Caco-2 (cell line): ENCODE data around the gene MEIS3. TPM values are rescaled to one million over a fixed set of nuclear protein-coding genes. Genes with fewer than 3 reads are reported as not detected.

Source experiments
- BruUV-seq: library from RNA; stranded (reverse); fragments of 400-500 nt; replicated peaks from 2 replicates; lab custom pipeline; 2021; lab: Mats Ljungman, UMichigan
- CTCF ChIA-PET: fragments of 300-600 bp; sonication (Branson Sonifier 250); formaldehyde crosslinking; loops from one replicate; lab custom pipeline; 2022; ENCODE audit warnings: antibody characterized with exemption; lab: Charles Lee
- POLR2A ChIA-PET: fragments of 300-600 bp; sonication (Branson Sonifier 250); formaldehyde crosslinking; loops from one replicate; lab custom pipeline; 2022; ENCODE audit warnings: antibody characterized with exemption; lab: Charles Lee
- DNase-seq, 2 experiments: peaks; one replicate each; pipeline versions ENCODE4 v3.0.0 to v3.0.0-alpha.2; 2020 to 2022
- H3K27me3 ChIP-seq: replicated peaks from 2 replicates; pipeline ENCODE4 v1.6.0; 2011; ENCODE audit warnings: low read length; ENCODE audit not compliant: control insufficient read depth, insufficient read depth
- H3K36me3 ChIP-seq: 2 replicates; pipeline ENCODE4 v1.5.1; 2011; ENCODE audit warnings: low read length; ENCODE audit not compliant: control insufficient read depth, insufficient read depth
- H3K4me1 ChIP-seq: fragments of 250-450 bp; sonication (Bioruptor Pico); 2 replicates; pipeline ENCODE4 v1.5.1; 2020; ENCODE audit warnings: mild to moderate bottlenecking
- H3K4me3 ChIP-seq: 2 replicates; pipeline ENCODE4 v1.5.1; 2011; ENCODE audit warnings: low read depth, mild to moderate bottlenecking, control low read depth, low read length
- H3K9me3 ChIP-seq: fragments of 250-450 bp; sonication (Bioruptor Pico); 2 replicates; pipeline ENCODE4 v1.5.1; 2020; ENCODE audit warnings: mild to moderate bottlenecking, moderate library complexity
- H3K27ac Mint-ChIP-seq: one replicate; pipeline ENCODE4 v1.8.0; 2022; ENCODE audit warnings: mixed read lengths; ENCODE audit not compliant: unreplicated experiment
- H3K27me3 Mint-ChIP-seq: one replicate; pipeline ENCODE4 v1.8.0; 2022; ENCODE audit warnings: mixed read lengths; ENCODE audit not compliant: insufficient read depth, unreplicated experiment
- H3K36me3 Mint-ChIP-seq: one replicate; pipeline ENCODE4 v1.8.0; 2022; ENCODE audit warnings: mild to moderate bottlenecking, mixed read lengths; ENCODE audit not compliant: insufficient read depth, unreplicated experiment
- H3K4me1 Mint-ChIP-seq: one replicate; pipeline ENCODE4 v1.8.0; 2022; ENCODE audit warnings: low read depth, mixed read lengths; ENCODE audit not compliant: unreplicated experiment
- H3K4me3 Mint-ChIP-seq: one replicate; pipeline ENCODE4 v1.8.0; 2022; ENCODE audit warnings: mild to moderate bottlenecking, moderate library complexity, mixed read lengths; ENCODE audit not compliant: unreplicated experiment
- H3K9me3 Mint-ChIP-seq: one replicate; pipeline ENCODE4 v1.8.0; 2022; ENCODE audit warnings: mixed read lengths; ENCODE audit not compliant: unreplicated experiment
- intact Hi-C: fragments of 100-400 bp; cut with micrococcal nuclease; formaldehyde crosslinking; loops from one replicate; pipeline ENCODE4 v1.10.0; 2022; ENCODE audit not compliant: unreplicated experiment
- total RNA-seq: library from RNA; stranded (reverse); gene quantifications from 2 replicates; pipeline ENCODE4 v1.2.3, GENCODE V29; 2022
- TF ChIP-seq, protein P1 (sequence below), 2 experiments: fragments of 200-600 bp in 1 of 2; IDR thresholded peaks; 1 replicate in 1 of 2; 2 replicates in 1 of 2; pipeline versions ENCODE4 v1.5.1 to v1.8.0; 2011 to 2022; ENCODE audit warnings: antibody characterized with exemption in 1 of 2, control low read depth in 1 of 2, inconsistent platforms in 1 of 2, low read depth in 1 of 2, low read length in 1 of 2, mild to moderate bottlenecking in 1 of 2, moderate library complexity in 1 of 2; ENCODE audit not compliant: insufficient read depth in 1 of 2, severe bottlenecking in 1 of 2, unreplicated experiment in 1 of 2

Gene MEIS3
- total RNA-seq, 1 experiment from 2014 or later: 16.8 TPM

DNA sequence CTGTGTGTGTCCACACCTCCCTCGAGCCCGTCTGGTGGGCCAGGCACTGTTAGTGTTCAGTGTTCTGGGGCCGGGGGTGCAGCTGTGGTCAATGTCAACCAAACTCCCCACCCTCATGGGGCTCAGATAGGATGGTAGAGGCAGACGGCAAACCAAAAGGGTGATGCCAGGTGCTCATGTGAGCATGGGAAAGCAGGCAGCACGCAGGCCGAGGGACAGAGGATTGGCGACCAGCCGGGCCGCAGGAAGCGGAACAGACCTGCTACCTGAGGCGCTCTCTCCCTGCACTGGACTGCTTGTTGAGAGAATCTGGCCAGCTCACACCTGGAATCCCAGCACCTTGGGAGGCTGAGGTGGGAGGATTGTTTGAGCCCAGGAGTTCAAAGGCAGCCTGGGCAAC, 41.1 kb downstream of the MEIS3 start:
- Histone ChIP-seq H3K4me1 (no peaks in the 10 kb centered on the region), H3K36me3 (peaks cover 5% of the 10 kb centered on the region), H3K27me3 (no peaks in the 10 kb centered on the region), H3K4me3 (no peak overlapping the region), H3K9me3 (no peaks in the 10 kb centered on the region)
- intact Hi-C loops: no loop called here
- Mint-ChIP-seq H3K4me3 (no peak overlapping the region), H3K9me3 (no peaks in the 10 kb centered on the region), H3K27ac (no peak overlapping the region), H3K27me3 (no peaks in the 10 kb centered on the region), H3K4me1 (no peaks in the 10 kb centered on the region), H3K36me3 (peaks cover 55% of the 10 kb centered on the region)
- DNase-seq: no peak
- POLR2A ChIA-PET: no interaction called here
- TF ChIP-seq, protein P1, sequence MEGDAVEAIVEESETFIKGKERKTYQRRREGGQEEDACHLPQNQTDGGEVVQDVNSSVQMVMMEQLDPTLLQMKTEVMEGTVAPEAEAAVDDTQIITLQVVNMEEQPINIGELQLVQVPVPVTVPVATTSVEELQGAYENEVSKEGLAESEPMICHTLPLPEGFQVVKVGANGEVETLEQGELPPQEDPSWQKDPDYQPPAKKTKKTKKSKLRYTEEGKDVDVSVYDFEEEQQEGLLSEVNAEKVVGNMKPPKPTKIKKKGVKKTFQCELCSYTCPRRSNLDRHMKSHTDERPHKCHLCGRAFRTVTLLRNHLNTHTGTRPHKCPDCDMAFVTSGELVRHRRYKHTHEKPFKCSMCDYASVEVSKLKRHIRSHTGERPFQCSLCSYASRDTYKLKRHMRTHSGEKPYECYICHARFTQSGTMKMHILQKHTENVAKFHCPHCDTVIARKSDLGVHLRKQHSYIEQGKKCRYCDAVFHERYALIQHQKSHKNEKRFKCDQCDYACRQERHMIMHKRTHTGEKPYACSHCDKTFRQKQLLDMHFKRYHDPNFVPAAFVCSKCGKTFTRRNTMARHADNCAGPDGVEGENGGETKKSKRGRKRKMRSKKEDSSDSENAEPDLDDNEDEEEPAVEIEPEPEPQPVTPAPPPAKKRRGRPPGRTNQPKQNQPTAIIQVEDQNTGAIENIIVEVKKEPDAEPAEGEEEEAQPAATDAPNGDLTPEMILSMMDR (IDR thresholded peaks at IDR 0.05; ENCODE audit: insufficient read depth in 1 of 2, low read depth in 1 of 2, low read length in 1 of 2, severe bottlenecking in 1 of 2, unreplicated experiment in 1 of 2): no peak
- CTCF ChIA-PET: no interaction called here
- BruUV-seq: no TSS peak

DNA sequence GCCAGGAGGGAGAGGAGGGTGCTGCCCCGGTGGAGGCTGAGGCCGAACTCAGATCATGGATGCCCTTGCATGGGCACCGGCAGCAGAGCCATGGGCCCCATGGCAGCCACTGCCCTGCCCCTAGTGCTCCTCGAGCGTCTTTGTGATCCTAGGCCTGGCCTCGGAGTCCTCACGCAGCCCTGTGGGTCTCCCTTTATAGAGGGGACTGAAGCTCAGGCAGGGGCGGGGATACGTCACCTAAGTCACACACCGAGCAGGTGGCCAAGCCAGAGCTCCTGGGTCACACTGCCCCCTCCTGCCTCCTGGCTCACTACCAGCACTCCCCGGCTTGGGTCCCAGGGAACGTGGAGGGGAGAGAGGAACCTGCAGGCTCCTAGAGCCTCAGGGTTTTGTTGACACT, 41.5 kb downstream of the MEIS3 start:
- Histone ChIP-seq H3K27me3 (no peaks in the 10 kb centered on the region), H3K4me3 (no peak overlapping the region), H3K36me3 (peaks cover 5% of the 10 kb centered on the region), H3K4me1 (no peaks in the 10 kb centered on the region), H3K9me3 (no peaks in the 10 kb centered on the region)
- BruUV-seq: no TSS peak
- TF ChIP-seq, protein P1 (IDR thresholded peaks at IDR 0.05; ENCODE audit: insufficient read depth in 1 of 2, low read depth in 1 of 2, low read length in 1 of 2, severe bottlenecking in 1 of 2, unreplicated experiment in 1 of 2): no peak
- ChIA-PET CTCF (interaction anchor here (0.5 to 0.6 kb wide), 2 partner anchors 59 to 128 kb away, joined by 3 to 5 read pairs; no protein-coding TSS in a partner anchor), POLR2A (no interaction called here)
- Mint-ChIP-seq H3K27me3 (no peaks in the 10 kb centered on the region), H3K9me3 (no peaks in the 10 kb centered on the region), H3K36me3 (peaks cover 51% of the 10 kb centered on the region), H3K4me1 (no peaks in the 10 kb centered on the region), H3K27ac (no peak overlapping the region), H3K4me3 (no peak overlapping the region)
- DNase-seq: no peak
- intact Hi-C loops: no loop called here

DNA sequence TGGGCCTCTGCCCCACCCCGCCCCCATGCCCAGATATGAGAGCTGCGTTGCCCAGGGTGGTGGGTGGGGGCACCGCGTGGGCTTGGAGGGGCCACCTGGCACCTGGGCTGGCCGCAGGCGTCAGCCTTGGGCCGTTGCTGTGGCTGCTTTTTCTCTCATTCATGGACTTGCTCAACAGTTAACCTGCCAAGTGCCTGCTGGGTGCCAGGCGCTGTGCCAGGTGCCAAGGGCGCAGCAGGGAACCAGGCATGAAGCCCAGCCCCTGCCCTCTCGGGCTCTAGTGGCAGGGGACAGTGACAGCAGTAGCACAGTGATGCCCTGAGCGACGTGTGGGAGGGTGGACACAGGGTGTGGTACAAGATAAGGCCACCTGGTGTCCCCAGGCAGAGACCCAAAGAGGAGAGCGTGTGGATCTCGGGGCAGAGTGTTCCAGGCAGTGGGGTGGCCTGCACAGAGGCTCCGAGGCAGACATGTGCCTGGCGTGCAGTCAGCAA, 42.1 kb downstream of the MEIS3 start:
- Mint-ChIP-seq H3K9me3 (no peaks in the 10 kb centered on the region), H3K36me3 (peaks cover 46% of the 10 kb centered on the region), H3K4me3 (no peak overlapping the region), H3K27me3 (no peaks in the 10 kb centered on the region), H3K27ac (no peak overlapping the region), H3K4me1 (no peaks in the 10 kb centered on the region)
- Histone ChIP-seq H3K4me3 (no peak overlapping the region), H3K4me1 (no peaks in the 10 kb centered on the region), H3K9me3 (no peaks in the 10 kb centered on the region), H3K27me3 (no peaks in the 10 kb centered on the region), H3K36me3 (peaks cover 5% of the 10 kb centered on the region)
- no TSS peak for BruUV-seq
- TF ChIP-seq, protein P1 (IDR thresholded peaks at IDR 0.05; ENCODE audit: insufficient read depth in 1 of 2, low read depth in 1 of 2, low read length in 1 of 2, severe bottlenecking in 1 of 2, unreplicated experiment in 1 of 2): no peak
- no peak for DNase-seq
- intact Hi-C loops: no loop called here
- ChIA-PET POLR2A (no interaction called here), CTCF (interaction anchor here (0.5 to 0.6 kb wide), 2 partner anchors 60 to 127 kb away, joined by 3 to 5 read pairs; no protein-coding TSS in a partner anchor)
